ENCODE measurements around the gene CNOT1.
"Not testable (repeated sequence)": the region's sequence is repeated elsewhere in the genome, so short reads cannot be mapped to it uniquely, and the experiment has no call there.

Gene CNOT1

GRCh38 chr16:58579587-58579986, 50.0 kb downstream of the CNOT1 start:
- no peak for DNase-seq

DNA sequence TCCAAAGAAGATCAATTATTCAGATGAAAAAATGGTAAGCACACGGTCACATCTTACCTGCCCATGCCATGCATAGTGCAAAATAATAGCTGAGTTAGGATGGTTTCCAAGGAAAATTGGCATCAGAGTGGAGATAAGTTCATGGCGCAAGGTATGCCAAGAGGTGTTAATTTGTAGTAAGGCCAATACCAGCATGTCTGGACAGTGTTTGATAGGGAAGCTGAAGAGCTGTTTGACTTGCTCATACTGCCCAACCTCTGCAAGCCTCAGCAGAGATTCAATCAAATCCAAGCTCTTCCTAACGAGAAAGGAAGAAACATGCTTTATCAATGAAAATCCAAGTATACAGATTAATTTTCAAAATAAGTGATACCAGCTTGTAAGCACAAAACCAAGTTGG, 51.0 kb downstream of the CNOT1 start:
- no peak for DNase-seq

DNA sequence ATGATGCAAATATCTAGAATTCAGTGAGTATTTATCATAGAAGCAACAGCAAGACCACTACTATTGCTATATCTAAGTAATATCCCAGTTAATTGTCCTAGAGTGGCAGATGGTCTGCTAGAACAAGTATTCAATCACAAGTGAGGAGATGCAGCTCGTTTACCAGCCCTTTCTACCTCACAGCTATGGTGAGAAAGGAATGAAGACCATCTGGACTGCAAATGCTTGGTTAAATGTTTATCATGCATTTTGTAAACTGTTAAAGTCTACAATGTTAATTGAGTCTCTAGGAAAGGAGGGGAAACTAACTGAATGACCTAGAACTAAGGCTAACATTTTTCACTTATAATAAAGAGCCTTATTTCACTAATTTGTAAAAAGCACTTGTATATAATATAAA, 52.5 kb downstream of the CNOT1 start:
- DNase-seq: no peak

DNA sequence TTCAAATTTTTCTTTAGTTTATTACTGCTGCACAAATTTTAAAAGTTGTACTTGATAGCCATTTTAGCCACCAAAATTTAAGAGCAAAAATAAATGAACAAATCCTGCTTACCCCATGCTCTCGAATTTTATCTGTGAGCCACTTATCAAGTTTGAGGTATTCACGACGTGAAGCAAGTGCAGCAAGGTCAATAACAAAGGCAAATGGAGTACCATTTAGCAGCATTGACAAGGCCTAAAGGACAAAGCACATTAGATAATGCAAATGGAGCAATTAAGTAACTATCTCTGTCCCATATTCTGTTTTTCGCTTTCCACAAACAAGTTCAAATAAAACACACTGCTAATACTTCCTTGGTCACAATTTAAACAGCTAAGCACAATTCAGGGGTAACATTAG, 54.7 kb downstream of the CNOT1 start:
- no peak for DNase-seq

GRCh38 chr16:58565697-58566096, 63.9 kb downstream of the CNOT1 start:
- not testable (repeated sequence) for DNase-seq

DNA sequence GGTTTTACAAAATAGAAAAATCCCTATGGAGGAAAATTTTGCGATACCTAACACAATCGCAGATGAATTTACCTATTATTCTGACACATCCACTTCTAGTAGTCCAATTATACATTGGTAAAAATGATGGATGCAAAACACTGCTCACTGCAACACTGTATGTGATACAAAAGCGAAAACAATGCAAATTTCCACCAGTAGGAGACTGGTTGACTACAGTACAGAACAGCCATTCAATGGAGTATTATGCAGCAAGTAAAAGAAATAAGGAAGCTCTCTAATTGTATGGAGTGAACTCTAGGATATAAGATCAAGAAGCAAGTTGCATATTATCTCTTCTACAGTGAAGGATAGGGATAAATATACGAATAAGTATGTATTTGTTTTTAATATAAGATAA, 65.9 kb downstream of the CNOT1 start:
- no peak for DNase-seq

DNA sequence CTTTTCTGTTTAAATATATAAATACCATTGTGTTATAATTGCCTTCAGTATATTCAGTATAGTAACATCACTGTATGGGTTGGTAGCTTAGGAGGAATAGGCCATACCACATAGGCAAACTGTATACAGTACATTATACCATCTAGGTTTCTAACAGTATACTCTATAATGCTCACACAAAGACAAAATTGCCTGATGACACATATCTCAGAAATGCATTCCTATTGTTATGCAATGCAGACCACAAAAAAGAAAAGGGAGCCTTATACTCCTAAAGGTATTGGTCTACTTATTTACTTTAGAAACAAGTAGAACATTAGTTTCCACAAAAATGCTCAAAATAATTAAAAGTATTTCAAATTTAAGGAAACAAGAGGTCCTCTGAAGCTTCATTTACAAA, 66.4 kb downstream of the CNOT1 start:
- DNase-seq: no peak

- DNase-seq: no peak
These were observed 72.9 kb downstream of the CNOT1 start for GRCh38 chr16:58556678-58557077.

- no peak for DNase-seq
These were observed 78.1 kb downstream of the CNOT1 start for GRCh38 chr16:58551496-58551895.

DNA sequence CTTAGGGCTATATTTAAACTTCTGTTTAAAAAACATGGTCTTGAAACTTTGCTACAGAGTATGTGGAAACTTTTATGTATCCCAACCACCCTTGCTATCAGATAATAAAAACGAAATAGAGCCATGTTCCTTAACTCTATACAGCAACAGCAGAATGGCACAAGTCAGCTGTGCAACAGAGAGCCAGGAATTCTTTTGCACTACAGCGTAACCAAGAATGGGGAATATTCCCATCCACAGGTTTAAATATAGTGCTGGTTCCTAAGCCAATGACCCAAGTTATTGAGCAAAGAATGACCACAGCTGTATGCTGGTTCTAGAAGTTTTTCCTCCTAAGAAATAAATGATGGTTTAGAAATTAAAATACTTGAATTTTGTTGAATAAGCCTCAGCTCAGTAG, 81.2 kb downstream of the CNOT1 start:
- DNase-seq: no peak

- DNase-seq: no peak
These were observed 85.9 kb downstream of the CNOT1 start for GRCh38 chr16:58543685-58544084.

- DNase-seq: no peak
These were observed 87.3 kb downstream of the CNOT1 start for GRCh38 chr16:58542291-58542690.

DNA sequence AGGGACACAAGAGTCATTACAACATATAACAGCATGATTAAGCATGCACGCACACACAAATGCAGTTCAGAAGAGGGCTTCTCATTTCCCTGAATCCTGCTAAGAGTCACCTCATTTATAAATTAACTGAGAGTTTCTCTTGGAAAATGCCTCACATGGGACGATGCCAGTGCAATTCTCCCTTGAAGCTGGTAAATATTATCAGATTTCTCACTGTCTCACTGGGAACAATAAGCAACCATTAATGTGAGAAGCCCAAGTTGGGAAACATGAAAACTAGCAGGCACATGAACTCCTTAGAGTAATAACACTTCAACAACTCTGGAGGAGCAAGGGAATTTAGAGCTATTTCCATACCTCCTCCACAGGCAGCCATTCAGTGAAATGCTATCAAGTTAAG, 87.9 kb downstream of the CNOT1 start:
- no peak for DNase-seq

GRCh38 chr16:58537124-58537906, 92.3 kb downstream of the CNOT1 start:
- DNase-seq: no peak

GRCh38 chr16:58536278-58536677, 93.3 kb downstream of the CNOT1 start:
- DNase-seq: no peak

DNA sequence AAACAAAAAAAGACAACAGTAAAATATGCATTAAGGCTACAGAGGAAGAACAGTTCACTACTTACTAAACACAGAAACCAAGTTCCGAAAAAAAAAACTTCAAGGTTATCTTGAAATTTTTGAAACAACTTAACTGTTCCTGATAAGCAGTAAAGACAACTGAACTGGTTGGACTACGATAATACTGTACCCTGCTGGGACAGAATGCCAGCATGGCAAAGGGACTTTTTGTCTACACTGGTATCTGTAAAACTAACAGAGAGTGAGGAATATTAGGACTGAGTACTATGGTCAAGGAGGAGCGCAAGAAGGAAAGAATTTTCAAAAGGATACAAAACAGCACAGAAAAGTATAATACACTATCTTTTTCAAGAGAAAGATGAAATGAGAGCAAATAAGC, 94.5 kb downstream of the CNOT1 start:
- DNase-seq: no peak

DNA sequence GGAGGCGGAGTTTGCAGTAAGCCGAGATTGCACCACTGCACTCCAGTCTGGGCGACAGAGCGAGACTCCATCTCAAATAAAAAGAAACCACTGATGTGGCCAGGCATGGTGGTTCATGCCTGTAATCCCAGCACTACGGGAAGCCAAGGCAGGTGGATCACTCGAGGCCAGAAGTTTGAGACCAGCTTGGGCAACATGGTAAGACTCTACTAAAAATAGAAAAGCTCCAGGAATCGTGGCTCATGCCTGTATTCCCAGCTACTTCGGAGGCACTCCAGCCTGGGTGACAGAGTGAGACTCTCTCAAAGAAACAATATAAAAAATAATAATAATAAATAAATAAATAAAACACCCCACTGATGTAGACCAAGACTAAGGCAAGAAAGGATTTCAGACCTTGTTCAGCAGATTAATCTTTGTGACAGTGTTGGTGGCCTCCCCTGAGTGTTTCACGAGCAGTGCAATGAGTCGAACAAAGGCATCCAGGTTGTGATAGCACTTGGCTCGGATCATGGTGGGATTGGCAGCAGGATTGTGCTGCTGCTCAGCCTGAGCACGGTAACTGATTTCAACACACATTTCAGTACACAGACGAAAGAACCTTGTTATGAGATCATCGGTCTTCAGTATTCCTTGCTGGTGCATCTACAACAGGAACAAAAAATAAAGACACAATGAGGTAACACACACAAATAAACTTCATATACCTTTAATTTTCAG, 95.7 kb downstream of the CNOT1 start:
- no peak for DNase-seq

DNA sequence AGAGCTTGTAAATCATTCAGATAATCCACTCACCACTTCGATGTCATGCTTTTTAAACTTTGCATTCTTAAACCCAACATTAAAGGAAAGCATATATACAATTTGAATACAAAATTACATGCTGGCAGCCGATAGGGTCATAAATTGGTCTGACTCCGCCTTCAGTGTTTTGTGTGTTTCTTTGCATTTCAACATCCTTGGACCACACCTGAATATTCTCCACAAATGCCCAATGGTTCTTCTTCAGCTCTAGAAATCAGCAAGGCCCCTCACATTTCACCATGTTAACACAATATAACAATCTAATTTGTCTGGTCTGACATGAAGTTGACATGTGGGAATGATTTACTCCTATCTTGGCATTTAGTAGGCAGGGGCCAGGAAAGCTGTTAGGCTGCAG, 97.2 kb downstream of the CNOT1 start:
- no peak for DNase-seq

DNA sequence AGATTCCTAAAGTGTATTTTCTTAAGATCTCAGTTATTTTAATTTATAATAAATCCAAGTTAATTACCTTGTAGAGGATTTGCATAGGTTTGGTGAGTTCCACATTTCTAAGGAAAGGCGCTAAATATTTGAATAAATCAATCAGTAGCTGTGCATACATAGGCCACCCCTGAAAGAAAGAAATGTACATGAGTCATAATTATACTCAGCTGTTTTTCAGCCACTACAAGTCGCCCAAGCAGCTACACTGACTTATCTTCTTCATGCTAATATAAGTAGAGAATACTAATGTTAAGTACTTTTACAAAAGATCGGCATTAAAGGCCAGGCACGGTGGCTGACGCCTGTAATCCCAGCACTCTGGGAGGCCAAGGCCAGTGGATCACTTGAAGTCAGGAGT, 99.4 kb downstream of the CNOT1 start:
- DNase-seq: no peak

GRCh38 chr16:58519707-58520106, 109.9 kb downstream of the CNOT1 start:
- DNase-seq: no peak

DNA sequence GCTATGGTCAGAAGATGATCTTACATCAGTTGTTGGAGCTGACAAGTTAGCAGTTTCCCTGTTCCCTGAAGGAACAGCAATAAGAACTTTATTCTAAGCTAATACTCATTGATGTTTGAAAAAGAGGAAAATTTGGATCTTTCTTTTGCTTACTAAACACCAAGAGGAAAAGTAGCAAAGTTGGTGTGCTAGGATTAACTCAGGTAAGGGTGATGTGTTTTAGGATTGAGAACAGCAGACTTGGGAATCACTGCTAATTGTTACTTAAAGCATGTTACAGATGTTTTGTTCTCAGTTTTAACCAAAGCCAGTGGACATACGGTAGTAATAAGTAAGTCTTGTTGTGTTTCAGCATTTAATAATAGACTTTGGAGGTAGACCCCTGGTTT, 110.7 kb downstream of the CNOT1 start:
- DNase-seq: no peak

DNA sequence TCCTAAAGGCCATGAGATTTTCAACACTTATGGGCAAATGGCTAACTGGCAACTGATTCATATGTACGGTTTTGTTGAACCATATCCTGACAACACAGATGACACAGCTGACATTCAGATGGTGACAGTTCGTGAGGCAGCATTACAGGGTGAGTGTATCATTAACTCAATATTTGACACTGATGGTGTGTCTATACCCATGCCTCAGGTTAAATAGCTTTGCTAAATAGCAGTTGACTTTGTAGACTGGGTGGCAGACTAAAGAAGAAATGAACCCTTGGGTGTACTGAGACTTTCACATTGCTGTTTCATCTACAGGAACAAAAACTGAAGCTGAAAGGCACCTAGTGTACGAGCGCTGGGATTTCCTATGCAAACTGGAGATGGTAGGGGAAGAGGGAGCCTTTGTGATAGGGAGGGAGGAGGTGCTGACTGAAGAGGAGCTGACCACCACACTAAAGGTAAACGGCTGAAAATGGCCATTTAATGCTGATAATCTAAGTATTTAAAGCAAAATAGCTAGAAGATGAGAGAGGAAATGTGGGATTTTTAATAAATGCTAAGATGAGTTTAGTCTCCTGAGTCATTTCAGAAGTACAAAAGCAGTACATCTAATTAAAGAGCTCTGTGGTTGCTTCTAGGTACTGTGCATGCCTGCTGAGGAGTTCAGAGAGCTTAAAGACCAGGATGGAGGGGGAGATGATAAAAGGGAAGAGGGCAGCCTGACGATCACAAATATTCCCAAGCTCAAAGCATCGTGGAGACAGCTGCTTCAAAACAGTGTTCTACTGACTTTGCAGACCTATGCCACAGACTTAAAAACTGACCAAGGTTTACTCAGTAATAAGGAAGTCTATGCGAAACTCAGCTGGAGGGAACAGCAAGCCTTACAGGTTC, 111.3 kb downstream of the CNOT1 start:
- DNase-seq: no peak

GRCh38 chr16:58516768-58517107, 112.9 kb downstream of the CNOT1 start:
- DNase-seq: no peak
